PC-9 (cell line): ENCODE results near the gene TMPRSS4. TPM values are rescaled to one million over a fixed set of nuclear protein-coding genes. Genes with fewer than 3 reads are reported as not detected.

Experiments used
- BruUV-seq: library from RNA; stranded (reverse); fragments of 400-500 nt; replicated peaks from 2 replicates; lab custom pipeline; 2021; lab: Mats Ljungman, UMichigan
- CTCF ChIA-PET: fragments of 300-600 bp; sonication (Branson Sonifier 250); formaldehyde crosslinking; loops from one replicate; lab custom pipeline; 2022; ENCODE audit warnings: antibody characterized with exemption; lab: Charles Lee
- POLR2A ChIA-PET: fragments of 300-600 bp; sonication (Branson Sonifier 250); formaldehyde crosslinking; loops from one replicate; lab custom pipeline; 2022; ENCODE audit warnings: antibody characterized with exemption; ENCODE audit not compliant: unreplicated experiment; lab: Charles Lee
- DNase-seq, 2 experiments: peaks; one replicate each; pipeline versions ENCODE4 v3.0.0 to v3.0.0-alpha.2; 2015 to 2022; ENCODE audit warnings: mixed read lengths in 1 of 2
- H2AFZ ChIP-seq: fragments of 200-600 bp; sonication (generic); 2 replicates; pipeline ENCODE4 v1.8.1; 2017; ENCODE audit warnings: antibody characterized with exemption
- H3F3A ChIP-seq: fragments of 200-600 bp; sonication (generic); 2 replicates; pipeline ENCODE4 v1.8.1; 2017; ENCODE audit warnings: antibody characterized with exemption, mild to moderate bottlenecking, low read depth; ENCODE audit not compliant: insufficient read depth
- H3K27ac ChIP-seq: fragments of 200-600 bp; sonication (generic); 2 replicates; pipeline ENCODE4 v1.6.1; 2016; ENCODE audit warnings: mixed run types
- H3K27me3 ChIP-seq: fragments of 200-600 bp; sonication (generic); 2 replicates; pipeline ENCODE4 v1.6.1; 2016; ENCODE audit warnings: low read depth, mixed run types; ENCODE audit not compliant: insufficient read depth
- H3K36me3 ChIP-seq: fragments of 200-600 bp; sonication (generic); 2 replicates; pipeline ENCODE4 v1.6.1; 2016; ENCODE audit warnings: low read depth, mixed run types
- H3K4me1 ChIP-seq: fragments of 200-600 bp; sonication (generic); replicated peaks from 2 replicates; pipeline ENCODE4 v1.6.1; 2016; ENCODE audit warnings: mixed run types; ENCODE audit not compliant: insufficient read depth
- H3K4me2 ChIP-seq: fragments of 200-600 bp; sonication (generic); 2 replicates; pipeline ENCODE4 v1.6.1; 2017; ENCODE audit warnings: mixed run types
- H3K4me3 ChIP-seq: fragments of 200-600 bp; sonication (generic); 2 replicates; pipeline ENCODE4 v1.6.1; 2016; ENCODE audit warnings: mixed run types
- H3K79me2 ChIP-seq: fragments of 200-600 bp; sonication (generic); 2 replicates; pipeline ENCODE4 v1.6.1; 2017; ENCODE audit warnings: low read depth, mixed run types
- H3K9me2 ChIP-seq: fragments of 200-600 bp; sonication (generic); 2 replicates; pipeline ENCODE4 v1.8.1; 2017; ENCODE audit warnings: mild to moderate bottlenecking; ENCODE audit not compliant: insufficient read depth
- H3K9me3 ChIP-seq: fragments of 200-600 bp; sonication (generic); 2 replicates; pipeline ENCODE4 v1.8.1; 2016; ENCODE audit warnings: low read depth; ENCODE audit not compliant: insufficient read depth
- H4K20me1 ChIP-seq: fragments of 200-600 bp; sonication (generic); 2 replicates; pipeline ENCODE4 v1.8.1; 2017; ENCODE audit not compliant: insufficient read depth
- CTCF ChIP-seq: fragments of 200-600 bp; sonication (generic); conservative IDR thresholded peaks from 2 replicates; pipeline ENCODE4 v1.6.1; 2017; ENCODE audit warnings: mixed run types, antibody characterized with exemption, mild to moderate bottlenecking, moderate library complexity
- EZH2 ChIP-seq: fragments of 200-600 bp; sonication (generic); IDR thresholded peaks from 2 replicates; pipeline ENCODE4 v1.8.0; 2017; ENCODE audit warnings: antibody characterized with exemption, low read depth
- intact Hi-C: fragments of 100-400 bp; cut with micrococcal nuclease; formaldehyde crosslinking; loops from one replicate; pipeline ENCODE4 v1.10.0; 2022; ENCODE audit not compliant: unreplicated experiment
- total RNA-seq: library from RNA; stranded (reverse); gene quantifications from 2 replicates; pipeline ENCODE4 v1.2.3, GENCODE V29; 2021

Gene TMPRSS4
- total RNA-seq, 1 experiment from 2014 or later, result 27.6 TPM

GRCh38 chr11:118136341-118136740 lies 59.5 kb downstream of the TMPRSS4 start:
- ChIA-PET CTCF (no interaction called here), POLR2A (no interaction called here)
- TF ChIP-seq EZH2, result no peak
- TF ChIP-seq CTCF, result no peak
- H3K27me3 ChIP-seq, result peaks cover 5% of the 10 kb centered on the region; the same call in 1 of the 2 replicates
- H4K20me1 ChIP-seq, result no peaks in the 10 kb centered on the region
- no peak overlapping the region for H2AFZ ChIP-seq
- no peaks in the 10 kb centered on the region for H3F3A ChIP-seq
- H3K79me2 ChIP-seq, result no peaks in the 10 kb centered on the region
- intact Hi-C loops, result no loop called here
- DNase-seq, result no peak
- H3K27ac ChIP-seq, result no peak overlapping the region
- H3K4me2 ChIP-seq, result no peak overlapping the region
- H3K9me3 ChIP-seq, result no peaks in the 10 kb centered on the region
- no peaks in the 10 kb centered on the region for H3K36me3 ChIP-seq
- H3K4me1 ChIP-seq, result no peaks in the 10 kb centered on the region
- no peak overlapping the region for H3K4me3 ChIP-seq
- no peaks in the 10 kb centered on the region for H3K9me2 ChIP-seq
- BruUV-seq, result no TSS peak

- POLR2A ChIA-PET, result no interaction called here
- no TSS peak for BruUV-seq
- H3K4me1 ChIP-seq, result no peaks in the 10 kb centered on the region; the same call in 1 of the 2 replicates
- peaks cover 5% of the 10 kb centered on the region; the same call in 1 of the 2 replicates for H3K27me3 ChIP-seq
- H3F3A ChIP-seq, result no peaks in the 10 kb centered on the region
- no peak overlapping the region for H3K4me3 ChIP-seq
- H3K9me3 ChIP-seq, result no peaks in the 10 kb centered on the region
- H3K36me3 ChIP-seq, result no peaks in the 10 kb centered on the region
- H3K27ac ChIP-seq, result no peak overlapping the region
- intact Hi-C loops, result no loop called here
- no peak for DNase-seq
- H4K20me1 ChIP-seq, result no peaks in the 10 kb centered on the region
- TF ChIP-seq CTCF (no peak), EZH2 (no peak)
- no peaks in the 10 kb centered on the region for H3K9me2 ChIP-seq
- CTCF ChIA-PET, result no interaction called here
- no peaks in the 10 kb centered on the region for H3K79me2 ChIP-seq
- H2AFZ ChIP-seq, result no peak overlapping the region
- no peak overlapping the region for H3K4me2 ChIP-seq
Measured at GRCh38 chr11:118136801-118137200, 59.9 kb downstream of the TMPRSS4 start.

GRCh38 chr11:118138839-118139420 lies 62.1 kb downstream of the TMPRSS4 start:
- POLR2A ChIA-PET, result interaction anchor here (0.6 kb wide), 1 partner anchor 405 kb away, joined by 3 read pairs; no protein-coding TSS in a partner anchor
- Histone ChIP-seq H3K9me3 (no peaks in the 10 kb centered on the region), H3K4me3 (no peak overlapping the region), H3K4me2 (no peak overlapping the region), H3K4me1 (peaks cover 6% of the 10 kb centered on the region; the same call in 1 of the 2 replicates), H3K27me3 (peaks cover 11% of the 10 kb centered on the region), H3K9me2 (no peaks in the 10 kb centered on the region), H3K36me3 (no peaks in the 10 kb centered on the region), H3F3A (peaks cover 5% of the 10 kb centered on the region; the same call in 1 of the 2 replicates), H3K27ac (no peak overlapping the region), H3K79me2 (no peaks in the 10 kb centered on the region), H2AFZ (no peak overlapping the region), H4K20me1 (no peaks in the 10 kb centered on the region)
- CTCF ChIA-PET, result no interaction called here
- BruUV-seq, result no TSS peak
- DNase-seq, result no peak
- TF ChIP-seq EZH2, result no peak
- TF ChIP-seq CTCF, result no peak
- intact Hi-C loops, result no loop called here
